Tibial nerve (tissue), 4 donors: ENCODE results near the gene ZCCHC24. TPM values are rescaled to one million over a fixed set of nuclear protein-coding genes. Genes with fewer than 3 reads are reported as not detected.
A peak's percentile ranks its signal among the peaks of the same experiment; 100 is the strongest.

Experiments
- DNase-seq, 2 donors: peaks; one replicate each; pipeline ENCODE4 v3.0.0-alpha.2; 2019; ENCODE audit warnings: low spot score in 2 of 2
- H3K27ac ChIP-seq, 4 donors: fragments of 200-600 bp; sonication (generic) in 3 of 4; one replicate each; pipeline ENCODE4 v1.5.1; 2017 to 2019; ENCODE audit warnings: mild to moderate bottlenecking in 1 of 4
- H3K27me3 ChIP-seq, 2 donors: fragments of 200-600 bp; sonication (generic) in 1 of 2; one replicate each; pipeline versions ENCODE4 v1.5.1 to v1.6.0; 2017 to 2019
- H3K36me3 ChIP-seq, 3 donors: fragments of 200-600 bp; sonication (generic); one replicate each; pipeline ENCODE4 v1.5.1; 2018 to 2019
- H3K4me1 ChIP-seq, 4 donors: fragments of 200-600 bp; sonication (generic) in 3 of 4; one replicate each; pipeline ENCODE4 v1.5.1; 2017 to 2019
- H3K4me3 ChIP-seq, 4 donors: fragments of 200-600 bp; sonication (generic) in 3 of 4; one replicate each; pipeline ENCODE4 v1.5.1; 2017 to 2019; ENCODE audit warnings: mild to moderate bottlenecking in 1 of 4, moderate library complexity in 1 of 4
- H3K9me3 ChIP-seq, 4 donors: fragments of 200-600 bp; sonication (generic) in 3 of 4; one replicate each; pipeline ENCODE4 v1.5.1; 2017 to 2019
- CTCF ChIP-seq, 5 experiments: fragments of 200-600 bp in 3 of 5; fragments of 450-650 bp in 2 of 5; sonication (generic) in 3 of 5; IDR thresholded peaks; one replicate each; pipeline ENCODE4 v1.5.1; 2016 to 2019; ENCODE audit warnings: antibody characterized with exemption in 5 of 5, mild to moderate bottlenecking in 3 of 5, moderate library complexity in 2 of 5
- EP300 ChIP-seq, 2 donors: sonication (generic); formaldehyde crosslinking; IDR thresholded peaks; one replicate each; pipeline ENCODE4 v1.6.1; 2017; ENCODE audit warnings: antibody characterized with exemption in 2 of 2, mild to moderate bottlenecking in 1 of 2
- POLR2A ChIP-seq, 2 donors: fragments of 450-650 bp; IDR thresholded peaks; one replicate each; pipeline ENCODE4 v1.6.1; 2017; ENCODE audit warnings: antibody characterized with exemption in 2 of 2, mild to moderate bottlenecking in 2 of 2, moderate library complexity in 2 of 2
- WGBS, 2 donors: methylation state at CpG; one replicate each; pipeline ENCODE4 v1.1.5; 2018; 5-methylcytosine and 5-hydroxymethylcytosine counted together
- total RNA-seq, 4 donors: library from RNA; depleted of rRNA; stranded (reverse); fragments of >200 nt; gene quantifications; one replicate each; pipeline ENCODE4 v1.1.0, GENCODE V29; 2016

ZCCHC24 gene
- total RNA-seq, 4 donors from 2014 or later = 122 to 165 (median 138) TPM

- peak overlapping the region in 2 of 4 donors; percentile 10 to 26 for H3K4me3 ChIP-seq
- TF ChIP-seq CTCF (IDR thresholded peaks at IDR 0.05) = no peak
- TF ChIP-seq POLR2A (IDR thresholded peaks at IDR 0.05) = no peak
- no peak for TF ChIP-seq EP300 (IDR thresholded peaks at IDR 0.05)
- peaks cover 0 to 20% (median 0%) of the 10 kb centered on the region in 3 donors for H3K36me3 ChIP-seq
- no peaks in the 10 kb centered on the region for H3K27me3 ChIP-seq
- 49 to 50% methylated on average over 16 of the region's 17 CpGs for WGBS, 2 donors
- H3K9me3 ChIP-seq = no peaks in the 10 kb centered on the region
- peak overlapping the region; percentile 86 to 98 (median 94) for H3K27ac ChIP-seq
- peaks cover 0 to 100% (median 94%) of the 10 kb centered on the region in 4 donors for H3K4me1 ChIP-seq
- no peak for DNase-seq
These were observed 9.2 kb downstream of the ZCCHC24 start for GRCh38 chr10:79436066-79436849.

GRCh38 chr10:79435271-79436065 lies 10.0 kb downstream of the ZCCHC24 start:
- peak overlapping the region in 3 of 4 donors; percentile 10 to 26 (median 22) for H3K4me3 ChIP-seq
- DNase-seq = no peak
- no peaks in the 10 kb centered on the region for H3K9me3 ChIP-seq
- no peaks in the 10 kb centered on the region for H3K27me3 ChIP-seq
- peak overlapping the region; percentile 86 to 98 (median 94) for H3K27ac ChIP-seq
- peaks cover 0 to 100% (median 95%) of the 10 kb centered on the region in 4 donors for H3K4me1 ChIP-seq
- no peak for TF ChIP-seq CTCF (IDR thresholded peaks at IDR 0.05)
- no peak for TF ChIP-seq EP300 (IDR thresholded peaks at IDR 0.05)
- no peak for TF ChIP-seq POLR2A (IDR thresholded peaks at IDR 0.05)
- 19 to 26% methylated on average over 13 of the region's 15 CpGs for WGBS, 2 donors
- peaks cover 0 to 28% (median 0%) of the 10 kb centered on the region in 3 donors for H3K36me3 ChIP-seq

GRCh38 chr10:79434821-79435251 lies 10.6 kb downstream of the ZCCHC24 start:
- Histone ChIP-seq H3K4me1 (peaks cover 0 to 100% (median 89%) of the 10 kb centered on the region in 4 donors), H3K27ac (peak overlapping the region; percentile 86 to 98 (median 94)), H3K9me3 (no peaks in the 10 kb centered on the region), H3K4me3 (peak overlapping the region in 1 of 4 donors; percentile 26), H3K27me3 (no peaks in the 10 kb centered on the region), H3K36me3 (peaks cover 0 to 34% (median 0%) of the 10 kb centered on the region in 3 donors)
- DNase-seq = peak in 1 of 2 donors; percentile 57
- TF ChIP-seq POLR2A (IDR thresholded peaks at IDR 0.05) (no peak), CTCF (IDR thresholded peaks at IDR 0.05) (no peak), EP300 (IDR thresholded peaks at IDR 0.05) (no peak)
- WGBS, 2 donors = 25 to 29% methylated on average over 7 of the region's 7 CpGs

GRCh38 chr10:79434223-79434687 lies 11.2 kb downstream of the ZCCHC24 start:
- Histone ChIP-seq H3K9me3 (no peaks in the 10 kb centered on the region), H3K4me3 (peak overlapping the region in 1 of 4 donors; percentile 26), H3K27ac (peak overlapping the region; percentile 86 to 98 (median 94)), H3K4me1 (peaks cover 0 to 97% (median 83%) of the 10 kb centered on the region in 4 donors), H3K36me3 (peaks cover 0 to 40% (median 0%) of the 10 kb centered on the region in 3 donors), H3K27me3 (no peaks in the 10 kb centered on the region)
- TF ChIP-seq CTCF (IDR thresholded peaks at IDR 0.05) = no peak
- no peak for TF ChIP-seq EP300 (IDR thresholded peaks at IDR 0.05)
- no peak for TF ChIP-seq POLR2A (IDR thresholded peaks at IDR 0.05)
- WGBS, 2 donors = 56% methylated on average over 5 of the region's 5 CpGs
- DNase-seq = no peak
